GM18861 (cell line): ENCODE measurements around the gene CDHR2.
"Not testable (repeated sequence)": the region's sequence is repeated elsewhere in the genome, so short reads cannot be mapped to it uniquely, and the experiment has no call there.

ENCODE experiments used
- ATAC-seq: cut with Tn5 transposase; IDR thresholded peaks from one replicate; pipeline ENCODE4 v1.9.1; 2021; ENCODE audit not compliant: unreplicated experiment

The CDHR2 gene

DNA sequence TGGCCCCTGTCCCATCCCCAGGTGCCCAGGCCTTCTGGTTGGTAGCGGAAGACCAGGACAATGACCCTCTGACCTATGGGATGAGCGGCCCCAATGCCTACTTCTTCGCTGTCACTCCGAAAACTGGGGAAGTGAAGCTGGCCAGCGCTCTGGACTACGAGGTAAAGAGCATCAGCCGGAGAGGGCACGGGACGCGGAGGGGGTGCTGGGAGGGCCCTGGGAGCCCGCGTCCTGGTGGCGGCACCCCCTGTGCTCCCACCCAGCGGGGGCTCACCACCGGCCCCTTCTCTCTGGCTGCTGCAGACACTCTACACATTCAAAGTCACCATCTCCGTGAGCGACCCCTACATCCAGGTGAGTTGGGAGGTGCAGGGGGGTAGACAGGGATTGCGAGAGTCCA lies 19.5 kb downstream of the CDHR2 start:
- no peak for ATAC-seq

- no peak for ATAC-seq
These were observed 20.9 kb downstream of the CDHR2 start for GRCh38 chr5:176570044-176570443.

- ATAC-seq, result no peak
These were observed 24.6 kb downstream of the CDHR2 start for GRCh38 chr5:176573564-176574296.

DNA sequence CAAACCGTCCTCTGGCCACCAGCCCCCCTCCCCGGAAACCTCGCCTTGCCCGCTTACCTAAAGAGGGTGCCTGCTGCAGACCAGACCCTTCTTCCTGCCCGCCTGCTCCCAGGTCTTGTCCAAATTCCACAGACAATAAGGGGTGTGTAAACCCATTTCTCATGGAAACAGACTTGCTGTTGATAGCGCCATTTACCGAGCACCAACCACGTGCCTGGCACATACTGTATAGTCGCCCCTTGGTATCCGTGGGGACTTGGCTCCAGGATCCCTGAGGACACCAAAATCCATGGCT lies 25.1 kb downstream of the CDHR2 start:
- ATAC-seq, result no peak

GRCh38 chr5:176575066-176575465 lies 25.9 kb downstream of the CDHR2 start:
- no peak for ATAC-seq

DNA sequence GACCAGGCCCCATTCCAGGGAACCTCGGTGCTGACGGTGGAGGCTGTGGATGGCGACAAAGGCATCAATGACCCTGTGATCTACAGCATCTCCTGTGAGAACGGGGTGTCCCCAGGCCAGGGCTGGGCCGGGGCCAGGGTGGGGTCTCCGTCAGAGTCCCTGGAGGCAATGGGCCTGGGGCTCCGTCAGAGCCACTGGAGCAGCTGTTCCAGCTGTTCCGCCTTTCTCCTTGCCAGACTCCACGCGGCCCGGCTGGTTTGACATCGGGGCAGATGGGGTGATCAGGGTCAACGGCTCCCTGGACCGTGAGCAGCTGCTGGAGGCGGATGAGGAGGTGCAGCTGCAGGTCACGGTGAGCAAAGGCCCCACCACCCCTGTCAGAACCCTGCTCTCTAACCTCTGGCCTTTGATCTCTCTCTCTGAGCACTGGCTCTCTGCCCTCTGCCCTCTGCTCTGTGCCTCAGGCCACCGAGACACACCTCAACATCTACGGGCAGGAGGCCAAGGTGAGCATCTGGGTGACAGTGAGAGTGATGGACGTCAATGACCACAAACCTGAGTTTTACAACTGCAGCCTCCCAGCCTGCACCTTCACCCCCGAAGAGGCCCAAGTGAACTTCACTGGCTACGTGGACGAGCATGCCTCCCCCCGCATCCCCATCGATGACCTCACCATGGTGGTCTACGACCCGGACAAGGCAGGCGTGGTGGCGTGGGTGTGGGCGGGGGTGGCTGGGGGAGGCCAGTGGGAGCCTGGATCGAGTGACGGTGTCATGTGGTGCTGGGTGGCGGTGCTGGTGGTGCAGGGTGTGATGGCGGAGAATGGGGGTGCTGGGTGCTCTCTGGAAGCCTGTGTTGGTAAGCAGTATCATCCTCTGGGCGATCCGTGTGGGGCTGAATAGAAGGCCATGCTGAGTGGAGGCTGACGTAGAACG lies 26.6 kb downstream of the CDHR2 start:
- no peak for ATAC-seq

- no peak for ATAC-seq
These were observed 28.4 kb downstream of the CDHR2 start for GRCh38 chr5:176577312-176578176.

GRCh38 chr5:176578391-176578808 lies 29.3 kb downstream of the CDHR2 start:
- no peak for ATAC-seq

DNA sequence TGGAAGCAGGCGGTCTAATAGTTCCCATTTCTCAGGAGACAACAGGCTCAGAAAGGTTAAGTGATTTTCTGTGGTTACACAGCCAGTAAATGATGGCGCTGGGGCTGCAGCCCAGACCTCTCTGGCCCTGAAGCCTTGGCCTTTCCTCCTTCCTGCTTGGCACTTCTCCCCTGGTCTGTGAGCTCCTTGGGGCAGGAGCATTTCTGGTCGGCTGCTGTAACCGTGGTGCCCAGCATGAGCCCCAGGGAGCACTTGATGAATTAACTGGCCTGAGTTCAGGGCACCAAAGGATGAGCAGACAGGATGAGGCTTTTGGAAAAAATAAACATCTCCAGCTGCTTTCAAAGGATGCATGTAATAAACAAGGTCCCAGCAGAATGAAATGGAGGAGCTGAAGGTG lies 30.2 kb downstream of the CDHR2 start:
- no peak for ATAC-seq

DNA sequence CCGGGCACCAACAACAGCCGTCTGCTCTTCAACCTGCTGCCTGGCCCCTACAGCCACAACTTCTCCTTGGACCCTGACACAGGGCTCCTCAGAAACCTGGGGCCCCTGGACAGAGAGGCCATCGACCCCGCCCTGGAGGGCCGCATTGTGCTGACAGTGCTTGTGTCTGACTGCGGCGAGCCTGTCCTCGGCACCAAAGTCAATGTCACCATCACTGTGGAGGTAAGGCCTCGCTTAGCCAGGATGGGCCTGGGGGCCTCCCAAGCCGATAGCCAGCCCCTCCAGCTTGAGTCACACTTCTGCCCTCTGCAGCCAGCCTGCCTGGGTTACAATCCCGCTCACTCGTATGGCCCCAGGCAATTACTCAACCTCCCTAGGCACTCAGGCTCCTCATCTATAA lies 32.2 kb downstream of the CDHR2 start:
- no peak for ATAC-seq

DNA sequence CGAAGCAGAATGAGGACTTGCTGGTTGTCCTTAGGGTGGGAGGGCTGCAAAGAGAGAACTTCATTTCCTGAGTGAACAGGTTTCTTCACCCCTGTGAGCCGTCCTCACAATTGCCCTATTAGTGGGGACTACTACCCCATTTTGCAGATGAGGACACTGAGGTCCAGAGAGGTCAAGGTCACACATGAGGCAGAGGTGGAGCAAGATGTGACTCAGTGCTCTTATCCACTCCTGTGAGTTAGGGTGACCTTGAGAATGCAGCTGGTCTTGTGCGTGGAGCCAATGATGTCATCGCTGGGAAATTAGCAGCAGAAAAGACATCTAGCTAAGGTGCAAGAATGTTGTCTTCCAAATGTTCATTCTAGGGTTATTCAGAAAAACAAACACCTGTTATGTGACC lies 33.9 kb downstream of the CDHR2 start:
- ATAC-seq, result no peak

- no peak for ATAC-seq
These were observed 38.3 kb downstream of the CDHR2 start for GRCh38 chr5:176587398-176587797.

GRCh38 chr5:176588297-176588696 lies 39.2 kb downstream of the CDHR2 start:
- ATAC-seq, result no peak

DNA sequence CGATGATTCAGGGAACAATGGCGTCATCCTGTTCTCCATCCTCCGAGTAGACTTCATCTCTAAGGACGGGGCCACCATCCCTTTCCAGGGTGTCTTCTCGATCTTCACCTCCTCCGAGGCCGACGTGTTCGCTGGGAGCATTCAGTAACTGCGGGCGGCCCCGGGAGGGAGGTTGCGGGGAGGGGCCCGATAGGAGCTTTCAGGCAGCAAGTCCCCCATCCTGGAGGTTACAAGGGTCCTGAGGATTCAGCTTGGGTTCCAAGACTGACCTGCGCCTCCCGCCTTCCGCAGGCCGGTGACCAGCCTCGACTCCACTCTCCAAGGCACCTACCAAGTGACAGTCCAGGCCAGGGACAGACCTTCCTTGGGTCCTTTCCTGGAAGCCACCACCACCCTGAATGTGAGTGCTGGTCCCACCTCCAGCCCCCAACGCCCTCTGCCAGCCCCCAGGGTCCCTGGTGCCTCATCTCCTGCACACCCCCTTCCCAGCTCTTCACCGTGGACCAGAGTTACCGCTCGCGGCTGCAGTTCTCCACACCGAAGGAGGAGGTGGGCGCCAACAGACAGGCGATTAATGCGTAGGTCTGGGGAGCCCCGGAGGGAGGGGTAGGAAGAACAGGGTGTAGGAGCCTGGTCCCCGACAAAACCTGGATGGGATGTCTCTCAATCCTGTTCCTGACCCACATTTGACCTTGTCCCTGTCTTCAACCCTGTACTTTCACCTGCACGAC lies 40.1 kb downstream of the CDHR2 start:
- no peak for ATAC-seq

GRCh38 chr5:176590035-176590717 lies 41.0 kb downstream of the CDHR2 start:
- no peak for ATAC-seq

GRCh38 chr5:176591667-176592066 lies 42.5 kb downstream of the CDHR2 start:
- ATAC-seq, result not testable (repeated sequence)

- no peak for ATAC-seq
These were observed 43.4 kb downstream of the CDHR2 start for GRCh38 chr5:176592573-176592972.

DNA sequence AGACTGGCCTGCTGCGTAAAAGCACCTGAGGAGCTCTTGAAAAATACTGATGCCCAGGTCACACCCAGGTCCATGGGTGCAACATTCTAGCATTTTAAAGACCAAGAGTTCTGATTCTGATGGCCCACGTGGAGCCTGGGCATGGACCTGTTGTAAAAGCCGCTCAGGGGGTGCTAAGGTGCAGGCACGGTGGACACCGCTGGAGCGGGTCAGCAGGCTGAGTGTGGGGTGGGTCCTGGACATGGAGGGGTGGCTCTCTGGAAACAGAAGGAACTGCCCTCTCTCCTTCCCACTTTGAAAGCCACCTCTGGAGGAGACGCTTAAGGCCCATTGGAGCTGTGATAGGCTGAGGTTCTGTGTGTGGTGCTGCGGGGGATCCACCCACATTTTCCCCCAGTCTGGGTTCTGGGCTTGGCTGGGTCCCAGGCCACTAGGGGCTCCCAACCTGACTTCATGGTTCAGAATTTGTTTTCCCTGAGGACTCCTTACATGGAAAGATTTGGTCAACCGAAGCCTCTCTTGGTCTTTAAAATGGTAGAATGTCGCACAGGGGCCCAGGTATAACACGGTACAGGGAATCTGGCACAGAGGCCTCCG lies 44.2 kb downstream of the CDHR2 start:
- ATAC-seq, result no peak

- ATAC-seq, result no peak
These were observed 45.4 kb downstream of the CDHR2 start for GRCh38 chr5:176594554-176594953.
